HL-60 (cell line): ENCODE data around the gene SGMS1.

Experiments
- CTCF ChIP-seq: IDR thresholded peaks from one replicate; pipeline ENCODE4 v1.5.1; 2011; ENCODE audit warnings: low read length, control low read depth, inconsistent platforms; ENCODE audit not compliant: insufficient read depth
- POLR2AphosphoS5 ChIP-seq: IDR thresholded peaks from 2 replicates; pipeline ENCODE4 v1.6.1; 2012; ENCODE audit warnings: low read depth
- SPI1 ChIP-seq: IDR thresholded peaks from 2 replicates; pipeline ENCODE4 v1.6.1; 2012; ENCODE audit warnings: low read depth, mild to moderate bottlenecking, borderline replicate concordance

GRCh38 chr10:50286517-50286916 is 337.2 kb downstream of the SGMS1 start:
- TF ChIP-seq CTCF (no peak), SPI1 (no peak), POLR2AphosphoS5 (no peak)
